A673 (cell line): ENCODE measurements around the gene ST6GALNAC3.

ENCODE experiments used
- CTCF ChIP-seq: fragments of 300-800, 200-600 bp; sonication (generic); conservative IDR thresholded peaks from 2 replicates; pipeline ENCODE4 v1.5.1; 2017; ENCODE audit warnings: low read depth, mild to moderate bottlenecking, antibody characterized with exemption, low read length, moderate library complexity, mixed read lengths
- EZH2 ChIP-seq: fragments of 200-600 bp; sonication (generic); IDR thresholded peaks from 2 replicates; pipeline ENCODE4 v1.6.1; 2017; ENCODE audit warnings: borderline replicate concordance, low read depth, mild to moderate bottlenecking, mixed read lengths, antibody characterized with exemption, low read length; ENCODE audit not compliant: poor library complexity, severe bottlenecking

DNA sequence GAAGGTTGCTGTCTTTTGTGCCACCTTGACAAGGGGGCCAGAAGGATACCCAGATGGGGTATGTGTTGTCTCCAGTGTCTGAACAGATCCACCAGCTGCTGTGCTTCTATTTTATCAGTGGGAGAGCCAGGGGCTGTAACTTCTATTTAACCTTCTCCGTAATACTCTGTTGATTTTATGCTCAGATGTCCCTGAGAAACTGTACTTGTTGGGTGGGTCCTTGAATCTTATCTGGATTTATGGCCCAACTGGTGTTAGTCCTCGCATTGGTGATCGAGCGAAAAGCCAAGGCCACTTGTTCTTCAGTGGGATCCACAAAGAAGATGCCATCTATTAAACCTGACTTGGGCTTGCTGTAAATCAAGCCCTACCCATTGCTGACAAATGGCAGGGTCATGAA, 56.4 kb downstream of the ST6GALNAC3 start:
- TF ChIP-seq CTCF (no peak), EZH2 (no peak)
